Stimulated activated CD4-positive, alpha-beta T cell treated with anti-CD3 and anti-CD28 coated beads, Interleukin-4, amount 100 ng/mL, for 4 hours (primary cell): ENCODE data around the gene PHC2.
"Not testable (repeated sequence)": the region's sequence is repeated elsewhere in the genome, so short reads cannot be mapped to it uniquely, and the experiment has no call there.

ENCODE experiments used
- DNase-seq, 2 experiments: peaks; one replicate each; pipeline ENCODE4 v3.0.0-alpha.2; 2020

PHC2 gene

GRCh38 chr1:33329600-33330305 is 101.1 kb downstream of the PHC2 start:
- DNase-seq = no peak

DNA sequence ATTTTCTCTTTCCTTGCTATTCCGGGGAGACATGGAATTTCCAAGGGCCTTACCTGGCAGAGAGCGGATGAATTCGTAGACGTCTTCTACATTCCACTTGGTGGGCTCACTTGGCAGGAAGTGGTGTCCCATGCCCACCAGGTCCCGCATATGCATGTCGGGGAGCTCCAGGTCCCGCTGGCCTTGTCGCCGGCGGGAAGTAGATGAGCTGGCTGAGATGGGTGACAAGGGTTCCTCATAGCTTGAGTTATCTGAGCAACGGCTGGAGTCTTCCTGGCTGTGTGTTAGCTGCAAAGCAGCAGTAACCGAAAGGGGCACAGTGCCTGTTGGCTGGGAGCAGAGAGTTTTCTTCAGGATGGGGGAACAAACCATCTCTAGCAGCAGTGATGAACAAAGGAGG is 102.1 kb downstream of the PHC2 start:
- DNase-seq = no peak

DNA sequence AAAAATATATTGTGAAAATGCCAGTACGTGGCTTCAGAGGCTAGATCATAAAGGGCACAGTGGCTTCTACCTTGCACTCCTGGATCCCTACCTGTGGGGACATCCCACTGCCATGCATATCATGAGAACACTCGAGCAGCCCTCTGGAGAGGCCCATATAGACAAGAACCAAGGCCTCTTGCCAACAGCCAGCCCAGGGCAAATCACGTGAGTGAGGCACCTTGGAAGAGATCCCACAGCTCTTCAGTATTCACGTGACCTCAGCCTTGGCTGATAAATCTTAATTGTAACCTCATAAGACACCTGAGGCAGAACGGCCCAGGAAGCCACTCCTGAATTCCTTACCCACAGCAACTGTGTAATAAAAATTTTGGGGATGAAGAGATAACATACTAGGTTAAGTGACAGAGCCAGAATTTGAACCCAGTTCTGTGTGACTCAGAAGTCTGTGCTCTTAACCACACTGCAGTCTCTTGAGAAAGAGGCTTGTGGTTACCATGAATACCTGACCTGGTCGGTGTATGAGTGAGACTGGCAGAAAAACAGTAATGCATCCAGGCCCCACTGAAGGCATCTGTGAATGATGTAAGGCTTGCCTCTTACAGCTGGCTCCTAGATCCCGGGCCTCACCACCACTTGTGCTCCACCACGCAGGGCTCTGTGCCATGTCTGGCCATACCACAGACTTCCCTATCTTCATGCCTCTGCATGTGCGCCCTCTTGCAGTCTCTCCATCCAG is 103.1 kb downstream of the PHC2 start:
- no peak for DNase-seq

- DNase-seq = no peak
Measured at GRCh38 chr1:33326785-33327184, 104.1 kb downstream of the PHC2 start.

DNA sequence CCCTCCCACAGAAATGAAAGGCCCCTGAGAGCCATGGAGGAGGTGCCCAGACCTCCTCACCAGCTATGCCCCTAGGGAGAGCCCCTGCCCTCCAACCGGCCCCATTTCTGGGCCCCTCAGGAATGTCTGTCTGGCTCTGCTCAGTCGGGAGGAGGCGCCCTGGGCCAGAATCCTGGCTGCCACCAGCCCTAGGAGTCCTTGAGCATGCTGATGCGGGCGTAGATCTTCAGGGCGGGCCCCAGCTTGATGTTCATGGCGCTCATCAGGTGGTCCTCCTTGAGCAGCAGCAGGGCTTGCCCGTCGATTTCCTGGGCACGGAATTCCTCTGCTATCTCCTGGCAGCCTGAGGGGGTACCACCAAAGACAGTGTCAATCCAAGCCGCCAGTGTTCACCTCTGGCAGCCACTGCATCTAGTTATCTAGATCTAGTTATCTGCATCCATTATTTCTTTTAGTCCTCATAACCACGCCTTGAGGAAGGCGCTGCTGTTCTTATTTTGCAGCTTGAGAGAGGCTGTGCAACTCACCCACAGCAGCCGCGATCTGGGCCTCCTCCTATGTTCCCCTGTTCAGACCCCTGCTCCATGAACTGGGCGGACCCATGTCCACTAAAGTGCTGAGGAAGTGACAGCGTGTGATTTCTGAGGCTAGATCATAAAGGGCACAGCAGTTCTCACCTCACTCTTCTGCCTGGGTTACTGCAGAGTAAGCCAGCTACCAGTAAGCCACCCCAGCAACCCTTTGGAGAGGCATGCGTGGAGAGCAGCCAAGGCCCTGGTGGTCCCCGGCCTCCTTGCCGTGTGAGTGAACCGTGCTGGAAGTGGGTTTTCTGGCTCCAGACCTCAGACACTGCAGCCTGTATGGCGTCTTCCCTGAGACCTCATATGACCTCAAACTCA is 106.0 kb downstream of the PHC2 start:
- DNase-seq = no peak

DNA sequence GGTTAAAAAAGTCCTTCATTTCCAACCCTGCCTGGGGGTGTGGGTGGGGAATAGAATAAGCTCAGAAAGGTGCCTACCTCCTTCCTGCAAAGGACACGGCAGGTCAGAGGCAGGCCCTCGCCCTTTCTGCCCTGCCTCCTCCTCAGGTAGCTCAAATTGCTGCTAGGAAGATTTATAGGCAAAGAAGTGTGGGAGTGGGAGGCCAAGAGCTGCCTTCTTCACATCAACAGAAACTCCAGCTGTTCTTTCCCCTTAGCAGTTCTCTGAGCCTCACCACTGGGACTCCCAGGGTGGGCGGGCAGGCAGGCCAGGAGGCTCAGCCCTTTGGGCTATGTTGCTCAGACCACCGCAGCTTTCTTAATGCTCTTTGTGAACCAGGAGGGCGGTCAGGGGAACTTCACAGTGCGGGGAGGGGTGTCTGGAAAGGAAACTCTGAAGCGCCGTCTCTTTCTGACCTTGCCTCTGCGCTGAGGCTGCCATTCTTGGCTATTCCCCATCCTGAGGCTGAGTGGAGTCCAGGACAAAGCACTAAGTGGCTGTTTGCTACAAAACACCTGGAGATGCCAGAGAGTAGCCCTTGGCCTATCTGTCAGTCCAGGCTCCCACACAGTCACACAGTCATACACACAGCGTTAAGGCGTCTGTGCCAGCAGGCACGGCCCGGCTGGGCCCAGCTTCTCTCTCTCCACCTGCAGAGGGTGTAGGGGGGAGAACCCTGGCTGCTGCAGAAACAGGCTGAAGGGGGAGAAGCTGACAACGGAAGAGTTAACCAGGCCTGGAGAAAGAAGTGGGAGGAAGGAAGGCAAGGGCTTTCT is 107.0 kb downstream of the PHC2 start:
- DNase-seq = no peak

DNA sequence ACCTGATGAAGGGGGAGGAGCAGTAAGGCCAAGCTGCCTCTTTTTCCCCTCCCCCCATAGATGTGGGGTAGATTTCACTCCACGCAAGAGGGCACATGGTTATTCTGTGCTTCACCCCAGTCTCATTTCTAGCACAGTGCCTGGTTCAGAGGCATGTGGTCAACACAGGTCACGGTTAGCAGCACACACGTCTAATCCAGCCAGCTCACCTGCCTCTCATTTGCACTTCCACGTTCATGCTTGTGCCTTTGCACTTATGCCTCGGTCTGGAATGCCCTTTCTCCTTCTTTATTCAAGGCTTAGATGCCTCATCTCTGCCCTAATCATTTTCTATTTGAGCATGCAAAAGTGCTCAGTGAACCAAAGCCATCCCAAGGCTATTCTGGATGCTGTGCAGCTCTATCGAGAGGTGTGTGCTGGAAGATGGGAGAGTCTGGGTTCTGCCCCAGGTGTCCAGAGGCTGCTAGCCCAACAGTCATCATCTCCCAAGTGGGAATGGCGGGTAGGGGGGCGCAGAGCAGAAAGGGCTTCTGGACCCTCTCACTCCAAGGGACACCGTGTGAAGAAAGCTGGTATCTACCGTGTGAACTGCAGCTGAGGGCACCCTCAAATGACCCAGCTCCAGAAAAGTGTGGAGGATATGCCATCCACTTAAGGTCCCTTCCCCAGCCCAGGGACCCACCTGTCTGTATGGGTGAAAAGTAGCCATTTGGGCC is 107.9 kb downstream of the PHC2 start:
- DNase-seq = no peak

DNA sequence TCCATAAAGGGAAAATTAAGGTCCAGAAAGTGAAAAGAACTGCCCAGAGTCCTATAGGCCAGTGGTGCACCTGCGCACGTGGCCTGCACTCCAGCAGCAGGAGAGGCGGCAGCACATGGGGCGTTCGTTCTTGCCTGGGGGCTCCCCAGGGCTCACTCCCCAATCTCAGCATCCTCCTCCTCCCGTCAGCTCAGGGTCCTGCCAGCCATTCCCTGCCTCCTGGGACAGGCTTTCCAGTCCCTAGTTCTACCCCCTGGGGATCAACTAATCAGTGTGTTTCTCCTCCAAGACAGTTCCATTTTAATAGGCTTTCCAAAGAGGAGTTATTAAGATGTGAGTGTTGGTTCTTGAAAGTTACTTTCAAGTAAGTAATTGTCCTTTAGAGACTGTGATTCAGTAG is 108.8 kb downstream of the PHC2 start:
- DNase-seq = no peak

DNA sequence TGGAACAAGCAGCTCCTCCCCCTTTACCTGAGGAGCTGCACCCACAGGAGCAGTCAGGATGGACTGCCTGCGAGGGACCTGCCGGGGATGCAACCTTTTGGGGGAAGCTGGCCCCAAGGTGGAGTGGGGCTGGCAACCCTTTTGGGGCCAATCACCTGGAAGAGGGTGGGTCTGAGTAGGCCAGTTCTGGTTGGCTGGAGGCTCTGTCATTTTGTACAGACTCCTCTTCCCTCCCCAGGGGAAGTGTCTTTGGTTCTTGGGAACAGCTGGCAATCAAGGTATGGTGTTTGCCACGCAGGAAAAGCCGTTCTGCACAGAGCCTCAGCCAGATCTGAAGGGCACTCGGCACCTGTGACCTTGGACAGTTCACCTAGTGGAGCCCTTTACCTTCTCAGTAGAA is 109.7 kb downstream of the PHC2 start:
- no peak for DNase-seq

GRCh38 chr1:33320619-33321165 is 110.2 kb downstream of the PHC2 start, which contains the start of gene A3GALT2:
Gene A3GALT2 (minus strand): TSS chr1:33321098. CDS start chr1:33321098, 0 bp downstream.
- DNase-seq = no peak

DNA sequence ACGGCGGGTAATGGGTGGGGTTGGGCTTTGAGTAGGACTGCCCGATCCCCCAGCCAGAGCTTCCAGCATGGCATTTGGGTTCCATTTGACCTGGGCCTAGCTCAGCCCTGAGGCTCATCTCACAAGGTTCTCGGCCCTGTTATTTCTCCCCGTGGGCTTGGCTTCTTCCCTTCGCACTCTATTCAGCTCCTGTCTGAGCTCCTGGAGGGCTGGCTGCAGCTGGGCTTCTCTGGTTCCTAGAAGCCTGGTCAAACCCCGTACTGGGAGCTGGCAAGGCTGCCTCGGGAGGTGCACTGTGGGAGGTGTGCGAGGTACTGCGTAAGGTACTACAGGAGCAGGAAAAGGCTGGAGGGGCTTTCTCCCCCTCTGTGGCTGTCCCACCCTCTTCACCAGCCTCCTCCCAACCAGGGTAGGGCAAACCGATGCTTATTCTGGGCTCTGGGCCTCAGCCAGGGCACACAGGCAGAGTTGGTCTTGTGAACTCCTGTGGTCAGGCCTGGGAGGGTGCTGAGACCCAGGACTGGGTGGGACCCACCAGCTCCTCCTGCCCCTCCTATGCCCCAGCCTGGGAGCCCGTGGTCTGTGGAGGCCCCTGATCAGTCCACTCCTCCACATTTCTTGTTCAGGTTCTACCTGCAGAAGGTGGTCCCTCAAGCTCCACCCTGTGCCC is 110.8 kb downstream of the PHC2 start:
- DNase-seq = no peak

- DNase-seq = no peak
Measured at GRCh38 chr1:33319186-33319948, 111.5 kb downstream of the PHC2 start.

GRCh38 chr1:33317946-33318345 is 112.9 kb downstream of the PHC2 start:
- no peak for DNase-seq

DNA sequence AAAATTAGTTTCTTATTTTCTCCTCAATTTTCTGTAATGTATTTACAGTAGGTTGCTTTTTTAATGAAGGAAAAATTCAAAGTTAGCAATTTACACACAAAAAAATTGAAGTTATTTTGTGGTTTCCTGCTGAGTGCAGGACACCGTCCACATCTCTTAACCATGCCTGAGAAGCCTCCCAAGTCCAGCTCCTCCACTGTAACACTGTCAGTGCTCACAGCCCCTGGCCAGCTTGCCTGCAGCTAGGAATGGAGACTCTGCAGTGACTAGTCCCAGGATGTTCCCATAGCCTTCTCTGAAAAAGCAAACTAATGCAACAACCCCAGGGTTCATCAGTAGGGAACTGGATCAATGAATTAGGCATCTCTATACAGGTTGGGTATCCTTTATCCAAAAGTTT is 113.5 kb downstream of the PHC2 start:
- no peak for DNase-seq

DNA sequence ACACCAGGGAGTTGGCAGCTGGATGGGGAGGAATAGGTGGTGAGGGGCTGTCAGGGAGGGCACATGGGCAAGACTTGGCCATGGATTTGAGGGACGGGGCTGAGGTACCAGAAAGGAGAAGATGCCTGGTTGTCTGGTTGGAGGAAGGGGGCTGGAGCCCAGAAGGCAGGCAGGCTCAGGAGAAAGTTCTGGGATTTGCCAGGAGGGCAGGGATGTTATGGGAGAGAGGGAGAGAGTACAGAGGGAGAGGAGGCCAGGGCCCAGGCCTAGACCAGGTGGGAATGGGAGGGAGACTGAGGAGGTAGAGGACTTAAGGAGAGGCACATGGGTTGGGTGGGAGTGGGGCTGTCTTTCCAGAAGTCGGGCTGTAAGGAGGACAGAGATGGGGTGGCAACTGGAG is 114.3 kb downstream of the PHC2 start:
- DNase-seq = no peak

- DNase-seq = no peak
Measured at GRCh38 chr1:33314416-33314815, 116.5 kb downstream of the PHC2 start.

DNA sequence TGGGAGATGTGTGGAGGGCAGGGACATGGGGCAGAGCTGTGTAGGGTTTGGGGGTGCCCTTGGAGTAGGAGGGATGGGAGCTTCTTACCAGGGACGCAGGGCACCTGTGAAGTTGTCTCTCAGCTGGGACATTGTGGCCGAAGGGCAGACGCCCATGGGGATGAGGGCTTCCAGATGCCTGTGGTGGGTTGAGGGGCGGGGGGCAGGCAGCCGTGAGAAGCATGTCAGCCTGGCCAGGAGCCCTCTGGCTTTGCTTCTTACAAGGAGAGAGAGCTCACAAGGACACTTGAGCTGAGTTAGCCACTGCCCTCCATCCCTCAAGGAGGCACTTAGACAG is 118.5 kb downstream of the PHC2 start:
- DNase-seq = no peak

DNA sequence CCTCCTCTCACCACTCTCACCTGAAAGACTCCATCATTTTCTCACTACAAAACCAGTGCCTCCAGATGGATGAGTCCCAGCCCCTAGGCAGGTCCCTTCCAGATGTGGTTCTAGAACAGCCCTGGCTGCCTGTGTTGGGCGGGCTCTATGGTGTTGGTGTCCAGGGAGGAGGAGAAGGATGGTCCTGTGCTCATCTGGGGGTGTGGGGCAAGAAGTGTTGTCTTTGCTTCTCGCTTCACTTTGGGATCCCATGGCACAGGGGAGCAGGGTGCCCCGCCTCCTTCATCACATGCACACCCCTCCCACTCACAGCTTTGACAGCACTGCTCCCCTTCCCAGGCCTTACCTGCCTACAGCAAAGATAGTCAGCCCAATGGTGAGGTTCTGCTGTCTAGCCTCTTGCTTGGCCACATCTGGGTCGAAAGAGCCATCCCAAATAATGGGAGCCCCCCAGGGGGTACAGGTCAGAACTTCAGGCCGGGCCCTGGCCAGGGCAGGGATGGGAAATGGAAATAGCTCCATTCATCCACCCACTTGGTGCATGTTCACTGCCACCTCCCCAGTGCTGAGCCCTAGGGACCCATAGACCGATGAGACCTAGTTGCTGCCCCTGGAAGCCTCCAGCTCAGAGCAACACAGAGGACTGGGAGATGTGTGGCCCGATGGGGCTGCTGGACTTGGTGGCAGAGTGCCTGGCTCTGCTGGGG is 119.0 kb downstream of the PHC2 start:
- no peak for DNase-seq

DNA sequence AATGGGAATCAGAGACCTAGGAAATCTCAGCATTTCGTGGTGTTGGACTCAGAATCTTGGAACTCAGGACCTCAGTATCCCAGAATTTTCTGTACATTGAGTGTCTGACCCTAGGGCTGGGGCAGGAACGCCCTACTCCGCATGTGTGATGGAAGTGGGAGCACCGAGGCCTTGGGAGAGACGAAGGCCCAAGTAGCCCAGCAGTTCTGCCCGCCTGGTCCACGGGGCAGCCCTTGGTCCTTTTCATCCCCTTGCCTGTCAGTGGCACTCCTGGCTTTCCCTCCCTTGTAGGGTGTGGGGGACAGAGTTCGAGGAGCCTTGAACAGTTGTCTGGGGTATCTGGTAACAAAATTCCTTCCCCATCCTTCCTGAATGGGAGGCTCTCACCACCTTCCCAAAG is 120.2 kb downstream of the PHC2 start:
- no peak for DNase-seq

GRCh38 chr1:33309351-33309750 is 121.5 kb downstream of the PHC2 start:
- not testable (repeated sequence) for DNase-seq
